HL-60/S4 treated with phorbol 12-myristate 13-acetate at 8.2 ng/mL for 4 days and 3 days (cell line): Measurements from ENCODE around the gene SCCPDH.
"Not testable (repeated sequence)": the region's sequence is repeated elsewhere in the genome, so short reads cannot be mapped to it uniquely, and the experiment has no call there.

Experiments
- in situ Hi-C: fragments of 300-500 bp; cut with MboI; formaldehyde crosslinking; loops from 2 replicates; pipeline ENCODE4 v1.15.0; 2022; ENCODE audit warnings: low sequenced_read_pairs

The SCCPDH gene, protein sequence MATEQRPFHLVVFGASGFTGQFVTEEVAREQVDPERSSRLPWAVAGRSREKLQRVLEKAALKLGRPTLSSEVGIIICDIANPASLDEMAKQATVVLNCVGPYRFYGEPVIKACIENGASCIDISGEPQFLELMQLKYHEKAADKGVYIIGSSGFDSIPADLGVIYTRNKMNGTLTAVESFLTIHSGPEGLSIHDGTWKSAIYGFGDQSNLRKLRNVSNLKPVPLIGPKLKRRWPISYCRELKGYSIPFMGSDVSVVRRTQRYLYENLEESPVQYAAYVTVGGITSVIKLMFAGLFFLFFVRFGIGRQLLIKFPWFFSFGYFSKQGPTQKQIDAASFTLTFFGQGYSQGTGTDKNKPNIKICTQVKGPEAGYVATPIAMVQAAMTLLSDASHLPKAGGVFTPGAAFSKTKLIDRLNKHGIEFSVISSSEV

GRCh38 chr1:246724016-246724730 lies at the start of gene SCCPDH:
Gene SCCPDH, plus strand, starts transcription at chr1:246724409. Its CDS starts 14 bp downstream, at chr1:246724423.
- in situ Hi-C loops: no loop called here

- in situ Hi-C loops: no loop called here
Observed at GRCh38 chr1:246677842-246678241, 46.4 kb upstream of the SCCPDH start.

- in situ Hi-C loops: no loop called here
Observed at GRCh38 chr1:246678816-246679793, 45.1 kb upstream of the SCCPDH start.

- in situ Hi-C loops: no loop called here
Observed at GRCh38 chr1:246679794-246680177, 44.4 kb upstream of the SCCPDH start.

DNA sequence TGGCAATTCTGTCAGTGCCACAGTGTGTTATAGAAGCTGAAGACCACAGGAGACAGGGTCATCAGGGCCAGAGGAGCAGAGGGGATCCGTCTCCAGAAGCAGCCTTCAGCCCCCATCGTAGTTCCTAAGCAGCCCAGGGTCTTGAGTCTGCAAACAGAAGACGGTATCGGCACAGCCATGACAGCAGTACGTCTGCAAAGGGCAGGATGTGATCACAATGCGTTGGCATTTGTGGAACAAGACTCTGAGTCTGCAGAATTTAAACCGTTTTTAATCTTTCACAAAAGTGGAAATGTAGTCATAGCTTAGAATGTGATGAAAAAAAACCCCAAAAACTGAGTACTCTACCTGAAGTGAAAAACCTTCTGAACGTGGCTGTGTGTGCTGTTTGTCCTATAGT lies 44.0 kb upstream of the SCCPDH start:
- in situ Hi-C loops: no loop called here

DNA sequence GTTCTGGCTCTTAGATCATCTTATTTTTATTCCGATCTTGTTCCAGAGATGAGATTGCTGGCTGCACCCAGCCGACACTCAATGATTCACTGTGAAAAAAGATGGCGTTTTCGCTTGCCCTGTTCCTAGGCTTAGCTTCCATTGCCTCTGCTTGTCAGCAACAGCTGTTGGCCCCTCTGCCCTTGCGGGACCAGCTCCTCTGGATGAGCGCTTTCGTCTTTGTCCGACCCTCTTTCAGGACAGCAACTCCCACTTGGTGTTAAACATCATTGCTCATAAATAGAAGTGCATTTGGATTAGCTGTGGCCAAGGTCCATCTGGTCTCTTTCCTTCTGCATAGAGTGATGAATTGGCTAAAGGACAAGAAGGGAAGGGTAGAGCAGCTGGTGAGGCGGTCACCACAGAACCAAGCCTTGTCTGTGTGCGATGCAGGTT lies 43.5 kb upstream of the SCCPDH start:
- in situ Hi-C loops: no loop called here

GRCh38 chr1:246681900-246682895 lies 42.0 kb upstream of the SCCPDH start:
- in situ Hi-C loops: no loop called here

- in situ Hi-C loops: no loop called here
Observed at GRCh38 chr1:246683521-246683920, 40.7 kb upstream of the SCCPDH start.

DNA sequence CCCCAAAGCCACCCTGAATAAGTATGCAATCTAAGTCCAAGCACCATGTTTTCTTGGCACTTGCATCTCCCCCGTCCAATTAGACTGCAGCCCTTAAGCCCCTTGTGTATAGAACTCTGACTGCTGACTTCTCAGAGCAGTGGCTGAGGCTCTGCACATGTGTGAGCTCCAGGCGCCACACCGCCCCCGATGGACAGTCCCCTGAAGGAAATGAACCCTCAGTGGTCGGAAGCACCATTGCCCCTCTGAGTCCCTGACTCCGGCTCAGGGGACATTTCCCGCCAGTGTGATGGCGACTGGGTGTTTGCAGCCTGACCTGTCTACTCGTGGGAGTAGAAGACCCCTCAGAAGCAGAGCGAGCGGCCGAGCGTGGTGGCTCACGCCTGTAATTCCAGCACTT lies 37.2 kb upstream of the SCCPDH start:
- in situ Hi-C loops: no loop called here

DNA sequence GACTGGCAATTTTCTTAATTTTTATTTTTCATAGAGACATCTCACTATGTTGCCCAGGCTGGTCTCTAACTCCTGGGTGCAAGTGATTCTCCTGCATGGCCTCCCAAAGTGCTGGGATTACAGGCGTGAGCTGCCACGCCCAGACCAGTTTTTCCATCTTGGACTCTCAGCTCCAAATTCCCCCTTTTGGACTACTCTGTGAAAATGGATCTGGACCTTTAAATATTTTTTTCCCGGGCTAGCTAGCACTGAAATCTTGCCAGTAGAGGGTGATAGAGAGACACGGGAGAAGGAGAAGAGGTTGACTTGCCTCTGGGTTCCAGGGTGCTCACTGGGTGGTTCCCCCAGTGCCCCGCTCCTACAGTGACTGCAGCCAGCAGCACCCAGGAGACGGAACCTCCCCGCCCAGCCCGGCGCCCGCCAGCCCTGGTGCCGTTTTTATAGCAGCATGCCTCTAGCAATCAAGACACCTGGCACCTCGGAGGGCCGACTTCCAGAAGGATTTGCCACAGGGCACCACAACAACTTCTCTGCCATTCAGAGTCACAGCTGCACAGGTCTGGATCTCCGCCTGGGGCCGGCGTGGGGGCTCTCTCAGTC lies 34.7 kb upstream of the SCCPDH start:
- in situ Hi-C loops: no loop called here

- in situ Hi-C loops: no loop called here
Observed at GRCh38 chr1:246690100-246690499, 34.1 kb upstream of the SCCPDH start.

DNA sequence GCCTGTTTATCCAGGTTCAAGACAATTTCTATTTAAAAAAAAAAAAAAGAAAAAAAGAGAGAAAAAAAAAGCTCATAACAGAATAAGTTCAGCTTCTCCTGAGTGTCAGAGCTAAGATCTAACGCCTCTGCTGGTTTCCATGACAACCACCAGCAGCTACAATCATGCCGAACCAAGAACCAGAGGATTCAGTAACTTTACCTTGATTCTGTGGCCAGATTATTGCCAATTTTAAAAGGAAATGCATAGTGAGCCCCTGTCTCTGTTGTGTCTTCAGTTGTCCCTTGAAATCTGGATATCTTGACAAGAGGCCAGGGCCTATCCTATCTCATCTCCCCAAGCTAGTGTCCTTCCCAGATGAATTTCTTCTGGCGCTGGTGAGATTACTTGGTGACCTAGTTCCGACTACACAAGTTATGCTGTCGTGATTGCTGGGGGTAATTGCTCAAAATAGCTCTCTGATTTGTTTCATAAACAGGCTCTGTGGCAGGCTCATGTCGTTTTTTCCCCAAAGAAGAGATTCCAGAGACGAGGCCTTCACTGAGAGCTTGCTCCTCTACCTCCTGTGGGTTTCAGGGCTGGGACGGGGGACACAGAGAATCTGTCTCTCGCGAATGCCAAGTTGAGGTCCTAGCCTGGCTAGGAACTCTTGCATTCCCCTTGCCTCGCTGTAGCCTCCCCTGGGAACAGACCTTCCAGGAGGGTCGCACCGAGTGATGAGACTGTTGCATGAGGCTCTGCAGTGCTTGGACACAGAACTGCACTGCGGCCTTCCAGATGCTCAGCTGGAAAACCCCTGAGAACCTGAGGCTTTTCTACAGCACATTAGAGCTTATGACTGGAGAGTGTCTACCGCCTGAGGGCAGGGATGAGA lies 32.4 kb upstream of the SCCPDH start:
- in situ Hi-C loops: no loop called here

GRCh38 chr1:246694213-246694895 lies 29.9 kb upstream of the SCCPDH start:
- in situ Hi-C loops: not testable (repeated sequence)

DNA sequence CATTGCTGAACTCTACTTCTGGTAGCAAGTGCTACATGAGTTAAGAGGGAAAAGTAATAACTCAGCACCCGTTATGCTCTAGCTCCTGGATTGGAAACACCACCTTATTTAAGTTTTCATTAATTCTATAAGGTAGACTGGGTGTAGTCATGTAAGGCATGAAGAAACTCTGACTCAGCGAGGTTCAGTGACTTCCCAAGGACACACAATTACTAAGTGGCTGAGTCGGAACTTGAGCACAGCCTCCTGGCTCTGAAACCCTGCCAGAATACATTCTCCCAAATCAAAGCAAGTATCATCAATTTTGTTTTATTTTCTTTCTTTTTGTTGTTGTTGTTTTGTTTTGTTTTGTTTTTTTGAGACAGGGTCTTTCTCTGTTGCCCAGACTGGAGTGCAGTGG lies 29.1 kb upstream of the SCCPDH start:
- in situ Hi-C loops: no loop called here

DNA sequence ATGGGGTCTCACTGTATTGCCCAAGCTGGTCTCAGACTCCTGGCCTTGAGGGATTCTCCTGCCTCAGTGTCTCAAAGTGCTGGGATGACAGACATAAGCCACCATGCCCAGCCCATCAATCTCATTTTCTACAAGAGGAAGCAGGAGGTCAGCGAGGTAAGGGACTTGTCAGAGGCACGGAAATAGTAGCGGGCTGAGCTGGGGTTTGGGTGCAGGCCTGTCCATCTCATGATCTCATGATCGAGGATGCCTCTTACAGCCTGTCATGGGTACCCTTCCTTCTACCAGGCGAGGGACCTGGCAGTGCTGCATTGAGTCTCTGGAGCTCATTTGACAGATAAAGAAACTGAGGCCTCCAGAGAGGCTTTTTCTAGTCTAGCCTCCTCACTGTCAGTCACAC lies 28.5 kb upstream of the SCCPDH start:
- in situ Hi-C loops: no loop called here

DNA sequence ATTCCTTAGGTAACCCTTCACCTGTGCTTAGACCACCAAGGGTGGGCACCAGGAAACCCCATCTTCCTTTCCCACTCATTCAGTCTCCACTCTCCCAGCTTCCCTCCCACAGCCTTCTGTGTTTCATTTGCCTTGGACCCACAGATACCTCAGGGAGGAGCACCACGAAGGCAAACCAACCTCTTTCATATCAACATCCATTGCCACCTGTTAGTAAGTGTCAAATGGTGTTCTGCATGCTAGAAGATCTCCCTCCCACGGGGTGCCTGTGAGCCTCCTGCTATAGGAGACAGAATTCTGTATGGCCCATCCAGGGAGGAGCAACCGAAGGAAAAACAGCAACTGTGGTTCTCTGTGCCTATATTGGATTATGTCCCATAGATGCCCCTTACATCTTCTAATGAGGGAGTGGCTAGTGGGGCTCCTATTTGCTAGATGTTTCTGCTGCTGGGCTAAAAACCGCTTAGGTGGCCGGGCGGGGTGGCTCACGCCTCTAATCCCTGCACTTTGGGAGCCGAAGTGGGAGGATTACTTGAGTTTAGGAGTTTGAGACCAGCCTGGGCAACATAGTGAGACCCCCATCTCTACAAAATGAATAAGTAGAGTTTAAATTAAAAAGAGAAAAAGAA lies 25.6 kb upstream of the SCCPDH start:
- in situ Hi-C loops: no loop called here

DNA sequence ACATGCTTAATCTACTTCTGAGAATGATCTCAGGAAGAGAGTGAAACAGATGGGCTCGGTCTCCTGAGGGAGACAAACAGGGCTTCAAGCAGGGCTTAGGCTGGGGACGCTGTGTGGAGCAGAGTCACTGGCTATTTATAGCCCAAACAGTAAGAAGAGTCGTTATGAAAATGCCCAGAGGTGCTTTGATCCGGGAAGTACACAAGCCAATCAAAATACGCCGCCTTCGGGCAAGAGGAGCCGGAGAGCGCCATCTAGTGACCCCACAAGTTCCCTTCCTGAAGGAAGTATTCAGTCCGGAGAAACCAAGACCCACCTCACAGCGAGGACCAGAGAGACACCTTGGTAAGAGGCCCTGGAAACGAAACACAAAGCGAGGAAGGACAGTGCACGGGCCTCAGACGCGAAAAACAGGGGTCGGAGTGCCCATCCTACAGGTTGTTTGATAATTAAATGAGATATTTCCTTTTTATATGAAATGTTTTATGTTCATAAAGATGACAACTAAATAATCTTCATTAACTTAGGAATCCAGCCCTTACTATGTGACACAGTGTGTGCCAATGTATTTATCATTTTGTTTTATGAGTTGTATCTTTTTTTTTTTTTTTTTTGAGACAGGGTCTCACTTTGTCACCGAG lies 25.0 kb upstream of the SCCPDH start:
- in situ Hi-C loops: no loop called here
